A549 (cell line): Measurements from ENCODE around the gene USP6NL.

Experiments
- CBX8 ChIP-seq: fragments of 200-600 bp; sonication (generic); IDR thresholded peaks from 2 replicates; pipeline ENCODE4 v1.6.1; 2016
- CTCF ChIP-seq: fragments of >200 bp; sonication (Bioruptor Twin); formaldehyde crosslinking; IDR thresholded peaks from 3 replicates; pipeline ENCODE4 v1.5.1; 2016
- E2F6 ChIP-seq: IDR thresholded peaks from 2 replicates; pipeline ENCODE4 v1.6.1; 2012; ENCODE audit warnings: low read depth, borderline replicate concordance
- ELK1 ChIP-seq: fragments of 150-350 bp; IDR thresholded peaks from 2 replicates; pipeline ENCODE4 v1.6.1; 2014; ENCODE audit warnings: low read depth, mild to moderate bottlenecking, low read length
- EP300 ChIP-seq, 2 experiments: fragments of >200 bp; sonication (Bioruptor Twin); formaldehyde crosslinking; IDR thresholded peaks; 2 replicates in 1 of 2; 3 replicates in 1 of 2; pipeline ENCODE4 v1.6.1; 2016 to 2017
- HDAC2 ChIP-seq: fragments of 200-600 bp; sonication (generic); IDR thresholded peaks from 2 replicates; pipeline ENCODE4 v1.6.1; 2016
- HMGXB4 ChIP-seq: fragments of 250-450 bp; sonication (Bioruptor Pico); IDR thresholded peaks from 2 replicates; pipeline ENCODE4 v1.5.0; 2021; ENCODE audit warnings: mild to moderate bottlenecking, moderate library complexity, borderline replicate concordance
- JUN ChIP-seq, 2 experiments: fragments of >200 bp; sonication (Bioruptor Twin); formaldehyde crosslinking; IDR thresholded peaks; 2 replicates in 1 of 2; 3 replicates in 1 of 2; pipeline ENCODE4 v1.6.1; 2016 to 2017
- PBX3 ChIP-seq: IDR thresholded peaks from 2 replicates; pipeline ENCODE4 v1.6.1; 2012
- RAD21 ChIP-seq, 2 experiments: fragments of >200 bp in 1 of 2; sonication (Bioruptor Twin) in 1 of 2; formaldehyde crosslinking in 1 of 2; IDR thresholded peaks in 1 of 2; conservative IDR thresholded peaks in 1 of 2; 2 replicates in 1 of 2; 3 replicates in 1 of 2; pipeline ENCODE4 v1.6.1; 2012 to 2018; ENCODE audit warnings: inconsistent platforms in 1 of 2
- REST ChIP-seq: fragments of 200-600 bp; sonication (generic); IDR thresholded peaks from 2 replicates; pipeline ENCODE4 v1.6.1; 2016; ENCODE audit warnings: antibody characterized with exemption, mild to moderate bottlenecking, moderate library complexity
- RFX5 ChIP-seq: fragments of 450-650 bp; IDR thresholded peaks from 2 replicates; pipeline ENCODE4 v1.7.1; 2014; ENCODE audit warnings: antibody characterized with exemption, mild to moderate bottlenecking, moderate library complexity
- RNF2 ChIP-seq: fragments of 200-600 bp; sonication (generic); IDR thresholded peaks from 2 replicates; pipeline ENCODE4 v1.6.1; 2016; ENCODE audit warnings: low read depth, mild to moderate bottlenecking, antibody characterized with exemption, moderate library complexity, borderline replicate concordance
- USF2 ChIP-seq: fragments of 450-650 bp; IDR thresholded peaks from 2 replicates; pipeline ENCODE4 v1.6.1; 2014; ENCODE audit warnings: antibody characterized with exemption

- no peak for TF ChIP-seq CTCF
- no peak for TF ChIP-seq RNF2
- TF ChIP-seq PBX3: no peak
- TF ChIP-seq RAD21 (conservative IDR thresholded peaks at IDR 0.05 in 1 of 2, IDR thresholded peaks at IDR 0.05 in 1 of 2): no peak
- TF ChIP-seq RFX5: no peak
- TF ChIP-seq HMGXB4 (CRISPR knock-in tag): no peak
- no peak for TF ChIP-seq USF2
- no peak for TF ChIP-seq ELK1
- no peak for TF ChIP-seq EP300 (IDR thresholded peaks at IDR 0.05)
- no peak for TF ChIP-seq CBX8
- TF ChIP-seq HDAC2: no peak
- TF ChIP-seq REST: no peak
- TF ChIP-seq JUN (IDR thresholded peaks at IDR 0.05): no peak
- TF ChIP-seq E2F6: no peak
Measured at GRCh38 chr10:11525503-11525902, 85.9 kb downstream of the USP6NL start.
